Mesenchymal stem cell (in vitro differentiated cells and primary cell): ENCODE data around the gene ANXA8.
A peak's percentile ranks its signal among the peaks of the same experiment; 100 is the strongest.

Experiments
- DNase-seq: peaks from one replicate; pipeline ENCODE4 v3.0.0-alpha.2; 2013
- H2AFZ ChIP-seq: one replicate; pipeline ENCODE4 v1.6.1; 2013; ENCODE audit warnings: low read depth, mild to moderate bottlenecking, control low read depth, inconsistent platforms, low read length, moderate library complexity
- H2AK5ac ChIP-seq: 2 replicates; pipeline ENCODE4 v1.6.1; 2013; ENCODE audit warnings: low read length, moderate library complexity, mild to moderate bottlenecking, inconsistent platforms; ENCODE audit not compliant: severe bottlenecking
- H2BK120ac ChIP-seq: one replicate; pipeline ENCODE4 v1.6.1; 2013; ENCODE audit warnings: low read depth, mild to moderate bottlenecking, inconsistent platforms, low read length, moderate library complexity
- H2BK12ac ChIP-seq, 2 experiments: one replicate each; pipeline ENCODE4 v1.6.1; 2013; ENCODE audit warnings: inconsistent platforms in 2 of 2, low read length in 2 of 2, mild to moderate bottlenecking in 2 of 2, moderate library complexity in 2 of 2, control low read depth in 1 of 2
- H2BK15ac ChIP-seq: one replicate; pipeline ENCODE4 v1.6.1; 2013; ENCODE audit warnings: mild to moderate bottlenecking, low read depth, inconsistent platforms; ENCODE audit not compliant: poor library complexity, severe bottlenecking
- H2BK5ac ChIP-seq: 2 replicates; pipeline ENCODE4 v1.6.1; 2013; ENCODE audit warnings: low read depth, mild to moderate bottlenecking, low read length, control low read depth, inconsistent platforms; ENCODE audit not compliant: poor library complexity, severe bottlenecking
- H3K14ac ChIP-seq, 2 experiments: one replicate each; pipeline ENCODE4 v1.6.1; 2013; ENCODE audit warnings: inconsistent platforms in 2 of 2, low read length in 2 of 2, control low read depth in 1 of 2, mild to moderate bottlenecking in 1 of 2, moderate library complexity in 1 of 2
- H3K18ac ChIP-seq, 2 experiments: one replicate each; pipeline ENCODE4 v1.6.1; 2013; ENCODE audit warnings: inconsistent platforms in 2 of 2, low read length in 2 of 2, control low read depth in 1 of 2, low read depth in 1 of 2, mild to moderate bottlenecking in 1 of 2
- H3K23ac ChIP-seq, 2 experiments: one replicate each; pipeline ENCODE4 v1.6.1; 2013; ENCODE audit warnings: inconsistent platforms in 2 of 2, low read length in 2 of 2, mild to moderate bottlenecking in 2 of 2, moderate library complexity in 2 of 2, control low read depth in 1 of 2
- H3K27ac ChIP-seq: 2 replicates; pipeline ENCODE4 v1.5.1; 2013; ENCODE audit warnings: mild to moderate bottlenecking, moderate library complexity, low read length, control low read depth, inconsistent platforms; ENCODE audit not compliant: poor library complexity, severe bottlenecking
- H3K27me3 ChIP-seq, 2 experiments: 2 replicates each; pipeline versions ENCODE4 v1.6.1 to v1.7.0; 2013; ENCODE audit warnings: low read length in 2 of 2, mild to moderate bottlenecking in 2 of 2, moderate library complexity in 2 of 2, control low read depth in 1 of 2, inconsistent platforms in 1 of 2; ENCODE audit not compliant: control insufficient read depth in 1 of 2, insufficient read depth in 1 of 2
- H3K36me3 ChIP-seq, 2 experiments: 2 replicates each; pipeline versions ENCODE4 v1.6.1 to v1.7.0; 2013; ENCODE audit warnings: low read length in 2 of 2, control low read depth in 1 of 2, inconsistent platforms in 1 of 2, low read depth in 1 of 2, mild to moderate bottlenecking in 1 of 2; ENCODE audit not compliant: insufficient read depth in 2 of 2, control insufficient read depth in 1 of 2
- H3K4ac ChIP-seq, 2 experiments: one replicate each; pipeline ENCODE4 v1.6.1; 2013; ENCODE audit warnings: inconsistent platforms in 2 of 2, low read length in 2 of 2, mild to moderate bottlenecking in 2 of 2, moderate library complexity in 2 of 2, control low read depth in 1 of 2, low read depth in 1 of 2
- H3K4me1 ChIP-seq: 2 replicates; pipeline ENCODE4 v1.6.1; 2013; ENCODE audit warnings: low read depth, low read length, control low read depth; ENCODE audit not compliant: control insufficient read depth, insufficient read depth
- H3K4me2 ChIP-seq: 2 replicates; pipeline ENCODE4 v1.6.1; 2013; ENCODE audit warnings: low read length, mild to moderate bottlenecking, inconsistent platforms; ENCODE audit not compliant: poor library complexity, severe bottlenecking
- H3K4me3 ChIP-seq, 2 experiments: 2 replicates each; pipeline versions ENCODE4 v1.5.1 to v1.7.0; 2013; ENCODE audit warnings: low read length in 2 of 2, mild to moderate bottlenecking in 2 of 2, control low read depth in 1 of 2, low read depth in 1 of 2; ENCODE audit not compliant: insufficient read depth in 1 of 2
- H3K79me1 ChIP-seq: replicated peaks from 2 replicates; pipeline ENCODE4 v1.6.1; 2013; ENCODE audit warnings: mild to moderate bottlenecking, control low read depth, low read length, inconsistent platforms; ENCODE audit not compliant: poor library complexity, severe bottlenecking
- H3K9ac ChIP-seq: 2 replicates; pipeline ENCODE4 v1.7.0; 2013; ENCODE audit warnings: mild to moderate bottlenecking, low read length, moderate library complexity
- H3K9me3 ChIP-seq: 2 replicates; pipeline ENCODE4 v1.7.0; 2013; ENCODE audit warnings: mild to moderate bottlenecking, low read length; ENCODE audit not compliant: control insufficient read depth
- H4K8ac ChIP-seq: one replicate; pipeline ENCODE4 v1.6.1; 2013; ENCODE audit warnings: inconsistent platforms, mild to moderate bottlenecking, low read length, moderate library complexity
- H4K91ac ChIP-seq: one replicate; pipeline ENCODE4 v1.6.1; 2013; ENCODE audit warnings: mild to moderate bottlenecking, low read length, inconsistent platforms
- WGBS: methylation state at CpG from one replicate; pipeline ENCODE4 v1.1.7; 2013; ENCODE audit warnings: mixed read lengths; 5-methylcytosine and 5-hydroxymethylcytosine counted together

The ANXA8 gene

DNA sequence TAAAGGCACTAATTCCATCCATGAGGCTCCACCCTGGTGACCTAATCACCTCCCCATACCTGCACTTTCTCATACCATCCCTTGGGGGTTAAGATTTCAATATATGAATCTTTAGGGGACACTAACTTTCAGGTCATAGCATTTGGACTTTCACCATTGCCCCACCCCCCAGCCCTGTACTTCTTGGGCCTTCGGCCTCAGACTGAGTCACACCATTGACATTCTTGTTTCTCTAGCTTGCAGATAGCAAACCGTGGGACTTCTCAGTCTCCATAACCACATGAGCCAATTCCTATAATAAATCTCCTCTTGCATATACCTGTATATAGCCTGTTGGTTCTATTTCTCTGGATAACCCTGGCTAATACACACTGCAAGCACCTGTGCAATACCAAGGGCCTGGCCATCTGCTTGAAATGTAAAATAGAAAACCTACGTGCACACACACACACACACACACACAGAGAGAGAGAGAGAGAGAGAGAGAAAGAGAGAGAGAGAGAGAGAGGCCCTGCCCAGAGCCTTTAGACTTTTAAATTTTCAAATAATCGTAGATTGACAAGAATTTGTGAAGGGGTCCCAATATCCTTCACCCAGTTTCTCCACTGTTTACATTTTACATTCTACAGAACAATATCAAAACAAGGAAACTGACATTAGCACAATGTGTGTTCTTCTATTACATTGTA lies 25.3 kb downstream of the ANXA8 start:
- H3K9ac ChIP-seq = no peak overlapping the region
- no peak overlapping the region for H2BK5ac ChIP-seq
- H3K4me2 ChIP-seq = no peak overlapping the region
- H2AK5ac ChIP-seq = no peak overlapping the region
- H4K8ac ChIP-seq = no peak overlapping the region
- H3K79me1 ChIP-seq = no peaks in the 10 kb centered on the region
- no peak overlapping the region for H3K23ac ChIP-seq
- no peak overlapping the region for H3K14ac ChIP-seq
- H3K36me3 ChIP-seq = no peaks in the 10 kb centered on the region
- no peak overlapping the region for H2BK120ac ChIP-seq
- no peak overlapping the region for H3K4ac ChIP-seq
- H3K9me3 ChIP-seq = no peaks in the 10 kb centered on the region
- WGBS = under 1% methylated on average over 2 of the region's 4 CpGs
- H2BK15ac ChIP-seq = no peak overlapping the region
- DNase-seq = peak; percentile 87
- peaks cover 2% of the 10 kb centered on the region for H3K4me1 ChIP-seq
- H3K18ac ChIP-seq = no peak overlapping the region
- no peak overlapping the region for H4K91ac ChIP-seq
- no peak overlapping the region for H3K27ac ChIP-seq
- peaks cover 0 to 10% of the 10 kb centered on the region in 2 experiments for H3K27me3 ChIP-seq
- H3K4me3 ChIP-seq = no peak overlapping the region
- no peak overlapping the region for H2AFZ ChIP-seq
- no peak overlapping the region for H2BK12ac ChIP-seq

DNA sequence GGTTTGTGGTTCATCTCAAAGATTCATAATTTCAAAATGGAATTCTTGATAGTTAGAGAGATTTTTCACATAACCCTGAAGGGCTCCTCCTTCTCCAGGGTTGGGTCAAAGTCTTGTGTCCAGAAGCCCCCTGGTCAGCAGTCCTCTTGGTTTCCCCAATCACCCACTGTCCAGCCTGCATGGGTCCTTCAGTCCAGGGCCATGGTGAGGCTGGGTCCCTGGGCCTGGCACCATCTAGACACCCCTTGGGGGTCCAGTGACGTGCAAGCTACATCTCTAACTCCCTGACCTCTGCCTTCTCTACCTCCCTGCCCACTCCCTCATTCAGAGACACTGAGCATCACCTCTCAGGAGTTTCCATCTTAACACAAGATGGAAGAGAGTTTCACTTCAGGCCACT lies 26.1 kb downstream of the ANXA8 start:
- Histone ChIP-seq H2BK15ac (no peak overlapping the region), H3K14ac (no peak overlapping the region), H3K4me3 (no peak overlapping the region), H3K18ac (no peak overlapping the region), H2AK5ac (no peak overlapping the region), H3K27me3 (peaks cover 0 to 17% of the 10 kb centered on the region in 2 experiments), H3K4ac (no peak overlapping the region), H4K8ac (no peak overlapping the region), H2AFZ (no peak overlapping the region), H4K91ac (no peak overlapping the region), H3K9me3 (no peaks in the 10 kb centered on the region), H3K9ac (no peak overlapping the region), H3K27ac (no peak overlapping the region), H2BK5ac (no peak overlapping the region), H3K4me2 (no peak overlapping the region), H3K23ac (no peak overlapping the region), H2BK12ac (no peak overlapping the region), H2BK120ac (no peak overlapping the region), H3K4me1 (peaks cover 2% of the 10 kb centered on the region), H3K79me1 (no peaks in the 10 kb centered on the region), H3K36me3 (no peaks in the 10 kb centered on the region)
- WGBS = 100% methylated on average over 1 of the region's 1 CpG
- no peak for DNase-seq

GRCh38 chr10:47457528-47457820 lies 26.4 kb downstream of the ANXA8 start:
- Histone ChIP-seq H3K23ac (no peak overlapping the region), H3K9ac (no peak overlapping the region), H3K4me2 (no peak overlapping the region), H2BK5ac (no peak overlapping the region), H2AK5ac (no peak overlapping the region), H2BK120ac (no peak overlapping the region), H3K4me1 (peaks cover 2% of the 10 kb centered on the region), H4K91ac (no peak overlapping the region), H3K27me3 (peaks cover 0 to 20% of the 10 kb centered on the region in 2 experiments), H3K9me3 (no peaks in the 10 kb centered on the region), H4K8ac (no peak overlapping the region), H2BK12ac (no peak overlapping the region), H3K27ac (no peak overlapping the region), H3K36me3 (no peaks in the 10 kb centered on the region), H2AFZ (no peak overlapping the region), H3K4me3 (no peak overlapping the region), H3K18ac (no peak overlapping the region), H3K14ac (no peak overlapping the region), H2BK15ac (no peak overlapping the region), H3K79me1 (no peaks in the 10 kb centered on the region), H3K4ac (no peak overlapping the region)
- no peak for DNase-seq
- WGBS = 78% methylated on average over 1 of the region's 1 CpG

DNA sequence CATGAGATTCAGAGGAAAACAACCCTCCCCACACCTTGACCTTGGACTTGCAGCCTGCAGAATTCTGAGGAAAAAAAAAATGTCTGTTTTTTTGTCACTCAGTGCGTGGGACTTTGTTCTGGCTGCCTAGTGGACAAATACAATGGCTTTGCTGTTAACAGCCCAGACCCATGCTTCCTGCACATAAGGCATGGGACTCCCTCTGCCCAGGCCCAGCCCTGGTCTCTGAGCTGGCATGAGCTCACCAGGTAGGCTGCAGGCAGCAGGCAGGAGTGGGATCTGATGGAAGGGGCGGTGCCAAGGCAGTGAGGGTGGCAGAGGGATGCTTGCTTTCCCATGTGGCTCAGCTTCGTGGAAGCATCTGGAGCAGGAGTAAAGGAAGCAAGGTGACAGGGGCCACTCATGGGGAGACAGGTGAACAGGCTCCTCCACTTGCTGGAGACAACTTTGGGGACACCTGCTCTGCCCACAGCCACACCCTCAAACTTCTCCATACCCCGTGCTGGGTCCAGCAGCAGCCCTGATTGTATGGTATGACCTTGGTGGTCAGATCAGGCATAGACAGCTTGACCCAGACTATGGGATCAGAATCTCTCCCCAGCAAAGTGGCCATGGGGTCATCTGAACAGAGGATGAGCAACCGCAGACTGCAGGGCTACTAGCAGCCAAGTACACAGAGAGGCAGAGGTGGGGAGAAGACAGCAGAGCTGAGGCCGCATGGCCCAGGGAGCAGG lies 27.0 kb downstream of the ANXA8 start:
- WGBS = 95% methylated on average over 4 of the region's 6 CpGs

More for the DNA sequence above, 27.0 kb downstream of the ANXA8 start:
- Histone ChIP-seq H3K36me3 (no peaks in the 10 kb centered on the region), H3K14ac (no peak overlapping the region), H2BK5ac (no peak overlapping the region), H2AK5ac (no peak overlapping the region), H4K91ac (no peak overlapping the region), H3K27ac (no peak overlapping the region), H3K4me2 (no peak overlapping the region), H3K4ac (no peak overlapping the region), H2BK12ac (no peak overlapping the region), H3K18ac (no peak overlapping the region), H3K27me3 (peaks cover 0 to 25% of the 10 kb centered on the region in 2 experiments), H2BK120ac (no peak overlapping the region), H4K8ac (no peak overlapping the region), H3K9me3 (no peaks in the 10 kb centered on the region), H3K4me1 (peaks cover 2% of the 10 kb centered on the region), H2BK15ac (no peak overlapping the region), H3K4me3 (no peak overlapping the region), H2AFZ (no peak overlapping the region), H3K79me1 (no peaks in the 10 kb centered on the region), H3K23ac (no peak overlapping the region), H3K9ac (no peak overlapping the region)
- DNase-seq = no peak
